AG10803 (cell line): ENCODE data around the gene MSL3.

Experiments
- DNase-seq: peaks from one replicate; pipeline ENCODE4 v3.0.0; 2010; ENCODE audit warnings: low read depth
- H3K4me3 ChIP-seq: 2 replicates; pipeline ENCODE4 v1.5.1; 2011; ENCODE audit warnings: mild to moderate bottlenecking, low read length, control low read depth
- CTCF ChIP-seq: conservative IDR thresholded peaks from 2 replicates; pipeline ENCODE4 v1.5.1; 2011; ENCODE audit warnings: mild to moderate bottlenecking, low read length, control low read depth, inconsistent platforms

The MSL3 gene

GRCh38 chrX:11791090-11791489 is 33.1 kb downstream of the MSL3 start:
- TF ChIP-seq CTCF: no peak
- no peak for DNase-seq
- H3K4me3 ChIP-seq: no peak overlapping the region

GRCh38 chrX:11791537-11791936 is 33.5 kb downstream of the MSL3 start:
- no peak overlapping the region for H3K4me3 ChIP-seq
- DNase-seq: no peak
- no peak for TF ChIP-seq CTCF

- no peak overlapping the region for H3K4me3 ChIP-seq
- DNase-seq: no peak
- no peak for TF ChIP-seq CTCF
Measured at GRCh38 chrX:11792461-11793421, 34.7 kb downstream of the MSL3 start.

- H3K4me3 ChIP-seq: no peak overlapping the region
- no peak for TF ChIP-seq CTCF
Measured at GRCh38 chrX:11793734-11794133, 35.7 kb downstream of the MSL3 start.

GRCh38 chrX:11813341-11813740 is 55.3 kb downstream of the MSL3 start:
- no peak for TF ChIP-seq CTCF
- no peak for DNase-seq
- H3K4me3 ChIP-seq: no peak overlapping the region

More at GRCh38 chrX:11793734-11794133, 35.7 kb downstream of the MSL3 start:
- DNase-seq: no peak
